ENCODE data around the gene ASB17.
A peak's percentile ranks its signal among the peaks of the same experiment; 100 is the strongest.

The ASB17 gene

GRCh38 chr1:75937034-75937433, 4.8 kb upstream of the ASB17 start:
- no peak for DNase-seq
- H3K36me3 ChIP-seq (replicated peaks): no peaks in the 10 kb centered on the region
- no peak for TF ChIP-seq CTCF (IDR thresholded peaks at IDR 0.05; ENCODE audit: low read depth, low read length, missing control alignments)
- H3K27me3 ChIP-seq (replicated peaks): no peaks in the 10 kb centered on the region
- in situ Hi-C loops (cut with HindIII; ENCODE audit: low pct_ligation_motif_present, low sequenced_read_pairs): no loop called here
- H3K4me3 ChIP-seq (ENCODE audit: low read depth, low read length): no peak overlapping the region
- H3K27ac ChIP-seq: no peak overlapping the region

GRCh38 chr1:75922698-75923097, 9.5 kb downstream of the ASB17 start:
- Histone ChIP-seq H3K4me3 (ENCODE audit: low read depth, low read length) (no peak overlapping the region), H3K27ac (no peak overlapping the region), H3K36me3 (replicated peaks) (no peaks in the 10 kb centered on the region), H3K27me3 (replicated peaks) (no peaks in the 10 kb centered on the region)
- TF ChIP-seq CTCF (IDR thresholded peaks at IDR 0.05; ENCODE audit: low read depth, low read length, missing control alignments): no peak
- no peak for DNase-seq
- in situ Hi-C loops (cut with HindIII; ENCODE audit: low pct_ligation_motif_present, low sequenced_read_pairs): no loop called here

DNA sequence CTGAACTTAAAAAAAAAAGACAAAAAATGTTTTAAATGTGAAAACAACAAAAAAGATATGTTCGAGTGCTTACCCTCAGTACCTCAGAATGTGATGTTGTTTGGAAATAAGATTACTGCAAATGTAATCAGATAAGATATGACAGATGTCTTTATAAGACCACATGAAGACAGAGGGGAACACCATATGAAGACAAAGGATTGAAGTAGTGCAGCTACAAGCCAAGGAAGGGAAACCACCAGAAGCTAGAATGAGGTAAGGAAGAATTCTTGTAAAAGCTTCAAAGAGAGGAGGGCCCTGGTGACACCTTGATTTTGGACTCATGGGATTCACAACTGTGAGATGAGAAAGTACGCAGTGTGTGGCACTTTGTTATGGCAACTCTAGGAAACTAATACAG, 15.4 kb downstream of the ASB17 start:
- H3K27me3 ChIP-seq (replicated peaks): no peaks in the 10 kb centered on the region
- DNase-seq: no peak
- H3K27ac ChIP-seq: no peak overlapping the region
- in situ Hi-C loops (cut with HindIII; ENCODE audit: low pct_ligation_motif_present, low sequenced_read_pairs): no loop called here
- TF ChIP-seq CTCF (IDR thresholded peaks at IDR 0.05; ENCODE audit: low read depth, low read length, missing control alignments): no peak
- H3K4me3 ChIP-seq (ENCODE audit: low read depth, low read length): no peak overlapping the region
- H3K36me3 ChIP-seq (replicated peaks): no peaks in the 10 kb centered on the region

GRCh38 chr1:75908717-75909152, 23.5 kb downstream of the ASB17 start:
- in situ Hi-C loops (cut with HindIII; ENCODE audit: low pct_ligation_motif_present, low sequenced_read_pairs): no loop called here
- DNase-seq: peak; percentile 35
- TF ChIP-seq CTCF (IDR thresholded peaks at IDR 0.05; ENCODE audit: low read depth, low read length, missing control alignments): peak; percentile 79
- Histone ChIP-seq H3K4me3 (ENCODE audit: low read depth, low read length) (no peak overlapping the region), H3K36me3 (replicated peaks) (no peaks in the 10 kb centered on the region), H3K27me3 (replicated peaks) (no peaks in the 10 kb centered on the region), H3K27ac (no peak overlapping the region)

GRCh38 chr1:75901371-75901770, 30.8 kb downstream of the ASB17 start:
- no peak overlapping the region for H3K4me3 ChIP-seq (ENCODE audit: low read depth, low read length)
- H3K27ac ChIP-seq: no peak overlapping the region
- TF ChIP-seq CTCF (IDR thresholded peaks at IDR 0.05; ENCODE audit: low read depth, low read length, missing control alignments): no peak
- no peaks in the 10 kb centered on the region for H3K27me3 ChIP-seq (replicated peaks)
- DNase-seq: no peak
- no peaks in the 10 kb centered on the region for H3K36me3 ChIP-seq (replicated peaks)
- in situ Hi-C loops (cut with HindIII; ENCODE audit: low pct_ligation_motif_present, low sequenced_read_pairs): no loop called here

GRCh38 chr1:75884437-75884836, 47.8 kb downstream of the ASB17 start:
- Histone ChIP-seq H3K27me3 (replicated peaks) (no peaks in the 10 kb centered on the region), H3K4me3 (ENCODE audit: low read depth, low read length) (no peak overlapping the region), H3K36me3 (replicated peaks) (no peaks in the 10 kb centered on the region), H3K27ac (no peak overlapping the region)
- in situ Hi-C loops (cut with HindIII; ENCODE audit: low pct_ligation_motif_present, low sequenced_read_pairs): no loop called here
- TF ChIP-seq CTCF (IDR thresholded peaks at IDR 0.05; ENCODE audit: low read depth, low read length, missing control alignments): no peak
- no peak for DNase-seq
